ENCODE results near the gene BANF2.
"Not testable (repeated sequence)": the region's sequence is repeated elsewhere in the genome, so short reads cannot be mapped to it uniquely, and the experiment has no call there.

The BANF2 gene

GRCh38 chr20:17683218-17684076, 16.3 kb upstream of the BANF2 start:
- DNase-seq (ENCODE audit: low read depth) = no peak

GRCh38 chr20:17684077-17684888, 15.5 kb upstream of the BANF2 start:
- DNase-seq (ENCODE audit: low read depth) = no peak

- DNase-seq (ENCODE audit: low read depth) = no peak
Observed at GRCh38 chr20:17685168-17685567, 14.6 kb upstream of the BANF2 start.

- DNase-seq (ENCODE audit: low read depth) = no peak
Observed at GRCh38 chr20:17687800-17688199, 12.0 kb upstream of the BANF2 start.

- DNase-seq (ENCODE audit: low read depth) = no peak
Observed at GRCh38 chr20:17688965-17689364, 10.8 kb upstream of the BANF2 start.

GRCh38 chr20:17690144-17690543, 9.6 kb upstream of the BANF2 start:
- DNase-seq (ENCODE audit: low read depth) = no peak

- no peak for DNase-seq (ENCODE audit: low read depth)
Observed at GRCh38 chr20:17691758-17692157, 8.0 kb upstream of the BANF2 start.

- DNase-seq (ENCODE audit: low read depth) = no peak
Observed at GRCh38 chr20:17693444-17694001, 6.2 kb upstream of the BANF2 start.

- no peak for DNase-seq (ENCODE audit: low read depth)
Observed at GRCh38 chr20:17694767-17695166, 5.0 kb upstream of the BANF2 start.

- no peak for DNase-seq (ENCODE audit: low read depth)
Observed at GRCh38 chr20:17696287-17696686, 3.5 kb upstream of the BANF2 start.

- DNase-seq (ENCODE audit: low read depth) = no peak
Observed at GRCh38 chr20:17697171-17697570, 2.6 kb upstream of the BANF2 start.

- no peak for DNase-seq (ENCODE audit: low read depth)
Observed at GRCh38 chr20:17698384-17698783, 1.4 kb upstream of the BANF2 start.

- no peak for DNase-seq (ENCODE audit: low read depth)
Observed at GRCh38 chr20:17700637-17701036, 871 bp downstream of the BANF2 start.

- no peak for DNase-seq (ENCODE audit: low read depth)
Observed at GRCh38 chr20:17701826-17702225, 2.1 kb downstream of the BANF2 start.

- no peak for DNase-seq (ENCODE audit: low read depth)
Observed at GRCh38 chr20:17704589-17705317, 5.0 kb downstream of the BANF2 start.

- no peak for DNase-seq (ENCODE audit: low read depth)
Observed at GRCh38 chr20:17705916-17706315, 6.2 kb downstream of the BANF2 start.

- no peak for DNase-seq (ENCODE audit: low read depth)
Observed at GRCh38 chr20:17706632-17707031, 6.9 kb downstream of the BANF2 start.

- DNase-seq (ENCODE audit: low read depth) = not testable (repeated sequence)
Observed at GRCh38 chr20:17707951-17708350, 8.2 kb downstream of the BANF2 start.

GRCh38 chr20:17708675-17709360, 9.1 kb downstream of the BANF2 start:
- no peak for DNase-seq (ENCODE audit: low read depth)

- DNase-seq (ENCODE audit: low read depth) = no peak
Observed at GRCh38 chr20:17709361-17710293, 9.9 kb downstream of the BANF2 start.

Measured in CMK (cell line).